ENCODE data around the gene CCDC102B. TPM values are rescaled to one million over a fixed set of nuclear protein-coding genes. Genes with fewer than 3 reads are reported as not detected.

Gene CCDC102B
- total and polyA plus RNA-seq, 2 of the 8 experiments (the other 6 are each of a cell fraction or from before 2014, with no cell fraction given): 0.80 to 1.1 TPM

DNA sequence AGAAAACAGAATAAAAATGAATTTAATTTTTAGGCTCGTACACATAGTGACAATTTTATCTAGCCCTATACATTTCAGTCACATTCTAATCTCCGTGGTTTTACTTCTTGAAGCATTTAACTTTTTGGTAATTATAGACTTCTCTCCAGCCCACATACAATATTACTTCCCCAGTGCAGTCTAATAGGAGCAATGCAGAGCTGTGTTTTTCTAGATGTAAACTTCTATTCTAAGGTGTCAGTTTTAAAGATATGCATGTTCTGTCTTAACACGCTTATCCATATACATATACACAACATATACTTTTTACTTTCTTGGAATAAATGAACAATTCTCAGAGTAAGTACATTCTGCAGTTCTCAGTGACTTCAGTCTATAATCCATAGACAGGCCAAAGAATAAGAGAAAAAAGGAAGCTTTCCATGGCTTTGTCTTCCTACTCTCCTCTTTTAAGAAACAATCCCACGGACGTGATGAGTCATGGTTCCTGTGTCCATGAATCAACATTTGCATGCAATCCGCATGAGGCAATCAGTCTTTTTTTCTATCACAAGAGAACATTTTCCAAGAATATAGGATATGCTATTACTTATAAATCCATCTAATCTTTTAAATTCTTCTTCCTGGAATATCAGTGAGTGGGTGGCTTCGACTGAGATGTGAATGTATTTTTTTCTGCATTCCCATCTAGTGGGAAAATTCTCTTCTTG lies 42.8 kb downstream of the CCDC102B start:
- no peaks in the 10 kb centered on the region for H3K79me1 ChIP-seq (ENCODE audit: low read depth, low read length)
- no peak for DNase-seq (ENCODE audit: low read depth in 1 of 2, low spot score in 2 of 2)
- H2BK15ac ChIP-seq (ENCODE audit: low read length): no peak overlapping the region
- H3K9me3 ChIP-seq (ENCODE audit: insufficient read depth in 2 of 2, low read depth in 1 of 2, low read length in 1 of 2): no peaks in the 10 kb centered on the region
- no peak for TF ChIP-seq RAD21 (IDR thresholded peaks at IDR 0.05 in 1 of 2, conservative IDR thresholded peaks at IDR 0.05 in 1 of 2; ENCODE audit: low read depth in 2 of 2, low read length in 2 of 2)
- no peak for TF ChIP-seq KDM5A (IDR thresholded peaks at IDR 0.05; ENCODE audit: low read length)
- no peak for TF ChIP-seq KDM1A (IDR thresholded peaks at IDR 0.05; ENCODE audit: borderline replicate concordance, low read length)
- no peak for TF ChIP-seq TCF12 (IDR thresholded peaks at IDR 0.05; ENCODE audit: low read depth, low read length)
- TF ChIP-seq JUND (IDR thresholded peaks at IDR 0.05; ENCODE audit: low read length): peak; percentile 68
- TF ChIP-seq SIX5 (IDR thresholded peaks at IDR 0.05; ENCODE audit: low read depth, low read length): no peak
- peak; percentile 36; the same call in 1 of the 2 replicates for TF ChIP-seq MAFK (IDR thresholded peaks at IDR 0.05; ENCODE audit: low read depth, low read length)
- TF ChIP-seq BACH1 (IDR thresholded peaks at IDR 0.05; ENCODE audit: low read length): peak; percentile 74
- TF ChIP-seq, protein P1, sequence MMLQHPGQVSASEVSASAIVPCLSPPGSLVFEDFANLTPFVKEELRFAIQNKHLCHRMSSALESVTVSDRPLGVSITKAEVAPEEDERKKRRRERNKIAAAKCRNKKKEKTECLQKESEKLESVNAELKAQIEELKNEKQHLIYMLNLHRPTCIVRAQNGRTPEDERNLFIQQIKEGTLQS (IDR thresholded peaks at IDR 0.05; ENCODE audit: insufficient read depth, low read depth, low read length): no peak
- no peak for TF ChIP-seq BCL11A (IDR thresholded peaks at IDR 0.05; ENCODE audit: low read depth in 2 of 2, low read length in 2 of 2)
- no peak for TF ChIP-seq HDAC6 (IDR thresholded peaks at IDR 0.05; ENCODE audit: low read depth, low read length)
- no peaks in the 10 kb centered on the region for H3K27me3 ChIP-seq (replicated peaks in 1 of 4; ENCODE audit: control insufficient read depth in 3 of 4, extremely low read depth in 1 of 4, insufficient read depth in 3 of 4, low read length in 3 of 4)
- no peak for FAIRE-seq
- ChIA-PET CTCF (ENCODE audit: partially characterized antibody) (interaction anchor here (0.6 kb wide), 1 partner anchor 473 kb away, joined by 3 read pairs; no protein-coding TSS in a partner anchor), POLR2A (ENCODE audit: partially characterized antibody) (no interaction called here)
- H3K18ac ChIP-seq (ENCODE audit: extremely low read depth, low read length): no peak overlapping the region
- no peak overlapping the region for H3K27ac ChIP-seq (ENCODE audit: low read depth, low read length)
- H3K4me1 ChIP-seq (replicated peaks in 1 of 4; ENCODE audit: control insufficient read depth in 3 of 4, insufficient read depth in 4 of 4, low read length in 3 of 4): peaks cover 0 to 2% (median 0%) of the 10 kb centered on the region in 4 experiments; a peak in 1 of 7 replicates
- no peak overlapping the region for H2BK5ac ChIP-seq (ENCODE audit: low read depth, low read length)
- H3K36me3 ChIP-seq (ENCODE audit: control insufficient read depth in 2 of 4, insufficient read depth in 4 of 4, low read length in 3 of 4): no peaks in the 10 kb centered on the region
- no peak overlapping the region for H2BK120ac ChIP-seq (replicated peaks; ENCODE audit: low read depth, low read length)
- no peak overlapping the region for H4K5ac ChIP-seq (ENCODE audit: insufficient read length, low read depth, low read length)
- no peak overlapping the region for H4K91ac ChIP-seq (replicated peaks; ENCODE audit: insufficient read length, low read length)
- H2AFZ ChIP-seq (ENCODE audit: low read length): no peak overlapping the region
- no peak overlapping the region for H3K9ac ChIP-seq (replicated peaks in 1 of 4; ENCODE audit: extremely low read depth in 1 of 4, low read depth in 3 of 4, low read length in 3 of 4)
- H3K4me3 ChIP-seq (ENCODE audit: extremely low read depth in 1 of 4, insufficient read depth in 2 of 4, low read depth in 3 of 4, low read length in 4 of 4): no peak overlapping the region
- no peak overlapping the region for H3K4me2 ChIP-seq (ENCODE audit: insufficient read depth in 1 of 2, low read depth in 2 of 2, low read length in 2 of 2)
- no peaks in the 10 kb centered on the region for H3K79me2 ChIP-seq (ENCODE audit: control insufficient read depth in 1 of 2, insufficient read depth in 2 of 2, low read length in 2 of 2)
- no peak overlapping the region for H3K56ac ChIP-seq (replicated peaks; ENCODE audit: insufficient read length, low read depth, low read length)
- H3K23ac ChIP-seq (ENCODE audit: insufficient read length): no peak overlapping the region
- H3K4ac ChIP-seq (replicated peaks; ENCODE audit: insufficient read length, low read depth, low read length): no peak overlapping the region
- H2BK12ac ChIP-seq (ENCODE audit: low read depth, low read length): no peak overlapping the region
- 83% methylated on average over 7 of the region's 7 CpGs; no CpG with 5 or more reads in 1 of the 2 experiments for WGBS, 2 experiments (ENCODE audit: extremely low coverage in 1 of 2, insufficient coverage in 1 of 2, insufficient read length in 1 of 2, insufficient replicate concordance in 2 of 2, low coverage in 1 of 2, low lambda C conversion rate in 2 of 2, missing lambda C conversion rate in 1 of 2)
- no peak overlapping the region for H2AK5ac ChIP-seq (ENCODE audit: low read depth, low read length)
- H3K14ac ChIP-seq (ENCODE audit: insufficient read length): no peak overlapping the region
- no peak overlapping the region for H2BK20ac ChIP-seq (ENCODE audit: low read length)
- no peaks in the 10 kb centered on the region for H4K20me1 ChIP-seq (replicated peaks in 1 of 2; ENCODE audit: control insufficient read depth in 1 of 2, insufficient read depth in 2 of 2, low read length in 2 of 2)
- no peak overlapping the region for H4K8ac ChIP-seq (ENCODE audit: extremely low read depth, insufficient read depth, low read length)
- no peaks in the 10 kb centered on the region for H3K23me2 ChIP-seq (ENCODE audit: low read depth, low read length)
